ENCODE results near the gene SPEN. TPM values are rescaled to one million over a fixed set of nuclear protein-coding genes. Genes with fewer than 3 reads are reported as not detected.

Gene SPEN
- total RNA-seq, 1 donor from 2014 or later: 24.0 TPM

DNA sequence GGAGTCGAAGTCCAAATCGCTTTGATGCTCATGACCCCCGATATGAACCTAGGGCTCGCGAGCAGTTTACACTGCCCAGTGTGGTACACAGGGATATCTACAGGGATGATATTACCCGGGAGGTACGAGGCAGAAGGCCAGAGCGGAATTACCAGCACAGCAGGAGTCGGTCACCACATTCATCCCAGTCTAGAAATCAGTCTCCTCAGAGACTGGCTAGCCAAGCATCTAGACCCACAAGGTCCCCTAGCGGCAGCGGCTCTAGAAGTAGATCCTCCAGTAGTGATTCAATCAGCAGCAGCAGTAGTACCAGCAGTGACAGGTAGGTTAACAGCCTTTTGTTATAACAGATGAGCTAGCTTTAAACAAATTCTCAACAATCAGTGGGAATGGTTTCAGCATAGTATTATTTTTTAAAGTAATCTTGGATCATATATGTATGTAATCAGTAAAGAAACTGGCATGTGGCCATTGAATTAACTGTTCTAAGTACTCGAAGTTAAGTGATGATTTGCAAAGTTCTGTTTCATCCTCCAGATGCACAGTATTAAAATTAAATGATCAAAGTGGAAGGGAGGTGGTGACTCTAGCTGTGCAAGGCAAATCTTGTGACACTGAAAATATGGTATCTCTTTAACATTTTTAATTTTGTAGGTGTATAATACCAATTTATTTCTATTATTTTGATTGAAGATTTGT is 29.0 kb downstream of the SPEN start:
- Histone ChIP-seq H3K4me3 (ENCODE audit: low read depth, low read length) (no peak overlapping the region), H3K36me3 (ENCODE audit: control insufficient read depth, insufficient read depth, low read length) (no peaks in the 10 kb centered on the region), H3K27me3 (ENCODE audit: control insufficient read depth, insufficient read depth, low read length) (no peaks in the 10 kb centered on the region)
- DNase-seq (ENCODE audit: low read depth): no peak
- TF ChIP-seq, protein P1, sequence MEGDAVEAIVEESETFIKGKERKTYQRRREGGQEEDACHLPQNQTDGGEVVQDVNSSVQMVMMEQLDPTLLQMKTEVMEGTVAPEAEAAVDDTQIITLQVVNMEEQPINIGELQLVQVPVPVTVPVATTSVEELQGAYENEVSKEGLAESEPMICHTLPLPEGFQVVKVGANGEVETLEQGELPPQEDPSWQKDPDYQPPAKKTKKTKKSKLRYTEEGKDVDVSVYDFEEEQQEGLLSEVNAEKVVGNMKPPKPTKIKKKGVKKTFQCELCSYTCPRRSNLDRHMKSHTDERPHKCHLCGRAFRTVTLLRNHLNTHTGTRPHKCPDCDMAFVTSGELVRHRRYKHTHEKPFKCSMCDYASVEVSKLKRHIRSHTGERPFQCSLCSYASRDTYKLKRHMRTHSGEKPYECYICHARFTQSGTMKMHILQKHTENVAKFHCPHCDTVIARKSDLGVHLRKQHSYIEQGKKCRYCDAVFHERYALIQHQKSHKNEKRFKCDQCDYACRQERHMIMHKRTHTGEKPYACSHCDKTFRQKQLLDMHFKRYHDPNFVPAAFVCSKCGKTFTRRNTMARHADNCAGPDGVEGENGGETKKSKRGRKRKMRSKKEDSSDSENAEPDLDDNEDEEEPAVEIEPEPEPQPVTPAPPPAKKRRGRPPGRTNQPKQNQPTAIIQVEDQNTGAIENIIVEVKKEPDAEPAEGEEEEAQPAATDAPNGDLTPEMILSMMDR (IDR thresholded peaks at IDR 0.05; ENCODE audit: insufficient read depth, low read length, poor library complexity, severe bottlenecking): peak; percentile 6

DNA sequence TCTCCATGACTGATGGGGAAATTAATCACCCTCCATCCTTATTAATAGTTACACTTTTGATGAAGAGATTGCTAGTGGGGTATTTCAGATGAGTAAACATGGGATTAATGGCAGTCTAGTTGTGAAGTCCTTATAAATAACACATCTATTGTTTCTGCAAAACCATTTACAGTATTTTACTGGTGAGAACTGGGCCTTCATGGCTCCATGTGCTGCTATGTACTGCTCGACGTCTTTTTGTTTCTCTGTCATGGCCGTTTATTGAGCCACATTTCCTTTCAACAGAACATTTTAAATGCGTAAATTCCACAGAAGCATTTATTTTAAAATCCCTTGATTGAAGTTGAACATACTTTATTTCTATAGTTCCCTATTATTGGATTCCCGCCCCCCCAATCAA is 34.5 kb downstream of the SPEN start:
- TF ChIP-seq, protein P1 (IDR thresholded peaks at IDR 0.05; ENCODE audit: insufficient read depth, low read length, poor library complexity, severe bottlenecking): no peak
- no peaks in the 10 kb centered on the region for H3K36me3 ChIP-seq (ENCODE audit: control insufficient read depth, insufficient read depth, low read length)
- DNase-seq (ENCODE audit: low read depth): no peak
- H3K4me3 ChIP-seq (ENCODE audit: low read depth, low read length): no peak overlapping the region
- H3K27me3 ChIP-seq (ENCODE audit: control insufficient read depth, insufficient read depth, low read length): no peaks in the 10 kb centered on the region

DNA sequence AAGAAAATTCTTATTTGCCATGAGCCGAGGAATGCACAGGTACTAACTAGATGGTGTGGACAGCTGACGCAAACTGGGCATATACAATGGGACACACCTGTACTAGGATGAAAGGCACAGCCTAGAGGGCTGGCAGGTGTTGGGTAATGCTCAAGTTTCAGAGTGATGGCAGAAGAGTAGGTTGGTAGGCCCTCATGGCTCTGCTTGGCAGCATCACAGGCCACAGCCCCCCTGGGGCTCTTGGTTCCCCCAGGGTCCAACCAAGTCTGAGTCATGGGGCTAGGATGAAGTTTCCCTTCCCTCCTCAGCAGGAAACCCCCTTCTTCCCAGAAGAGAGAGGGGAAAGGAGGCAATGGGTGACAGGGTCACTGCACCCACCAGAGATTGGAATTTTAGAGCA is 35.2 kb downstream of the SPEN start:
- DNase-seq (ENCODE audit: low read depth): no peak
- Histone ChIP-seq H3K36me3 (ENCODE audit: control insufficient read depth, insufficient read depth, low read length) (no peaks in the 10 kb centered on the region), H3K4me3 (ENCODE audit: low read depth, low read length) (no peak overlapping the region), H3K27me3 (ENCODE audit: control insufficient read depth, insufficient read depth, low read length) (no peaks in the 10 kb centered on the region)
- TF ChIP-seq, protein P1 (IDR thresholded peaks at IDR 0.05; ENCODE audit: insufficient read depth, low read length, poor library complexity, severe bottlenecking): no peak

DNA sequence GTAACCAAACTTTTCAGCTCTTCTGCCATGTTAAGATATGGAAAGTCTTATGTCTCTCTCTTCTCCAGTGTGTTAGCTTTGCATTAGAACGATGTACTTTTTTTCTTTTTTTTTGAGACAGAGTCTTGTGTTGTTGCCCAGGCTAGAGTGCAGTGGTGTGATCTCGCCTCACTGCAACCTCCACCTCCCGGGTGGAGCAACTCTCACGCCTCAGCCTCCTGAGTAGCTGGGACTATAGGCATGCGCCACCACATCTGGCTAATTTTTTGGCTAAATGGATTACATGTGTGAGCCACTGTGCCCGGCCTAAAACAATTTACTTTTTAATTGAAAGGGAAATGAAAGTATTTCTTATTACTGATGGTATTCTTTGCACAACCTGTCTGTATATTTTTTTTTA is 35.8 kb downstream of the SPEN start:
- TF ChIP-seq, protein P1 (IDR thresholded peaks at IDR 0.05; ENCODE audit: insufficient read depth, low read length, poor library complexity, severe bottlenecking): no peak
- DNase-seq (ENCODE audit: low read depth): no peak
- no peaks in the 10 kb centered on the region for H3K36me3 ChIP-seq (ENCODE audit: control insufficient read depth, insufficient read depth, low read length)

DNA sequence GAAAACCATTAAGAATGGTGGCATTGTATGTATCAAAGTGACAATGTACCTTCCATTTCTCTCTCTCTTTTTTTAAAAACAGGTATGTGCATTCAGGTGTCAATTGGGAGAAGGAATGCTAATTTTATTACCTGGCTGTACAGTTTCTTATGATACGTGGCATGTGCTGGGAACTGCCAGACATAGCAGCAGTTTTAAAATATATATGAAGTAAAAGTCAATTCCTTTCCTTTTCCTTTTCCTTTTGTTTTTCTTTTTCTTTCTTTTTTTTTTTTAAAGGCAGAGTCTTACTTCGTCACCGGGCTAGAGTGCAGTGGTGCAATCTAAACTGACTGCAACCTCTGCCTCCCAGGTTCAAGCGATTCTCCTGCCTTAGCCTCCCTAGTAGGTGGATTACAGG is 37.0 kb downstream of the SPEN start:
- H3K4me3 ChIP-seq (ENCODE audit: low read depth, low read length): no peak overlapping the region
- no peak for DNase-seq (ENCODE audit: low read depth)

More for the DNA sequence above, 35.8 kb downstream of the SPEN start:
- no peaks in the 10 kb centered on the region for H3K27me3 ChIP-seq (ENCODE audit: control insufficient read depth, insufficient read depth, low read length)
- H3K4me3 ChIP-seq (ENCODE audit: low read depth, low read length): no peak overlapping the region

More for the DNA sequence above, 37.0 kb downstream of the SPEN start:
- TF ChIP-seq, protein P1 (IDR thresholded peaks at IDR 0.05; ENCODE audit: insufficient read depth, low read length, poor library complexity, severe bottlenecking): no peak
- Histone ChIP-seq H3K36me3 (ENCODE audit: control insufficient read depth, insufficient read depth, low read length) (no peaks in the 10 kb centered on the region), H3K27me3 (ENCODE audit: control insufficient read depth, insufficient read depth, low read length) (no peaks in the 10 kb centered on the region)

Measured in kidney epithelial cell (primary cell).